Astrocyte (in vitro differentiated cells and primary cell): ENCODE measurements around the gene FBXL13. TPM values are rescaled to one million over a fixed set of nuclear protein-coding genes. Genes with fewer than 3 reads are reported as not detected.
"Not testable (repeated sequence)": the region's sequence is repeated elsewhere in the genome, so short reads cannot be mapped to it uniquely, and the experiment has no call there.

Source experiments
- DNase-seq: peaks from one replicate; pipeline ENCODE4 v3.0.0-alpha.2; 2010; ENCODE audit warnings: low read depth
- FAIRE-seq: peaks from 2 replicates; lab custom pipeline; 2011; peaks lifted over from hg19 to GRCh38; lab: Jason Lieb, UNC
- H2AFZ ChIP-seq: 2 replicates; pipeline ENCODE4 v1.6.0; 2012; ENCODE audit warnings: low read depth, low read length, inconsistent platforms
- H3K27ac ChIP-seq: 2 replicates; pipeline ENCODE4 v1.5.1; 2011; ENCODE audit warnings: low read depth, low read length, inconsistent platforms
- H3K27me3 ChIP-seq: 2 replicates; pipeline ENCODE4 v1.6.0; 2011; ENCODE audit warnings: low read length, inconsistent platforms; ENCODE audit not compliant: insufficient read depth
- H3K36me3 ChIP-seq: 2 replicates; pipeline ENCODE4 v1.5.1; 2011; ENCODE audit warnings: low read length, inconsistent platforms; ENCODE audit not compliant: insufficient read depth
- H3K4me1 ChIP-seq: 2 replicates; pipeline ENCODE4 v1.5.1; 2011; ENCODE audit warnings: low read length, inconsistent platforms; ENCODE audit not compliant: insufficient read depth
- H3K4me2 ChIP-seq: 2 replicates; pipeline ENCODE4 v1.6.0; 2012; ENCODE audit warnings: low read length, inconsistent platforms
- H3K4me3 ChIP-seq: 2 replicates; pipeline ENCODE4 v1.5.1; 2011; ENCODE audit warnings: low read depth, mild to moderate bottlenecking, low read length, inconsistent platforms; ENCODE audit not compliant: insufficient read depth
- H3K79me2 ChIP-seq: 2 replicates; pipeline ENCODE4 v1.6.0; 2012; ENCODE audit warnings: mild to moderate bottlenecking, low read length, inconsistent platforms; ENCODE audit not compliant: insufficient read depth
- H3K9ac ChIP-seq: 2 replicates; pipeline ENCODE4 v1.6.0; 2012; ENCODE audit warnings: mild to moderate bottlenecking, low read length, inconsistent platforms
- H3K9me3 ChIP-seq: 2 replicates; pipeline ENCODE4 v1.5.1; 2012; ENCODE audit warnings: low read depth, mild to moderate bottlenecking, low read length, inconsistent platforms; ENCODE audit not compliant: insufficient read depth
- H4K20me1 ChIP-seq: 2 replicates; pipeline ENCODE4 v1.6.0; 2012; ENCODE audit warnings: low read length, inconsistent platforms; ENCODE audit not compliant: insufficient read depth
- H3K27ac Mint-ChIP-seq: one replicate; pipeline ENCODE4 v1.8.0; 2021; ENCODE audit warnings: mild to moderate bottlenecking, mixed read lengths; ENCODE audit not compliant: unreplicated experiment
- H3K27me3 Mint-ChIP-seq: one replicate; pipeline ENCODE4 v1.8.0; 2021; ENCODE audit warnings: low read depth, mixed read lengths; ENCODE audit not compliant: unreplicated experiment
- H3K36me3 Mint-ChIP-seq: one replicate; pipeline ENCODE4 v1.8.0; 2021; ENCODE audit warnings: low read depth, mixed read lengths; ENCODE audit not compliant: unreplicated experiment
- H3K4me1 Mint-ChIP-seq: one replicate; pipeline ENCODE4 v1.8.0; 2021; ENCODE audit warnings: low read depth, mixed read lengths; ENCODE audit not compliant: unreplicated experiment
- H3K4me3 Mint-ChIP-seq: one replicate; pipeline ENCODE4 v1.8.0; 2021; ENCODE audit warnings: mild to moderate bottlenecking, moderate library complexity, mixed read lengths; ENCODE audit not compliant: unreplicated experiment
- H3K9me3 Mint-ChIP-seq: one replicate; pipeline ENCODE4 v1.8.0; 2021; ENCODE audit warnings: mild to moderate bottlenecking, mixed read lengths; ENCODE audit not compliant: unreplicated experiment
- total RNA-seq: library from RNA; stranded (reverse); gene quantifications from 2 replicates; pipeline ENCODE4 v1.2.1, GENCODE V29; 2021

FBXL13 gene
- total RNA-seq, 1 donor from 2014 or later = 1.2 TPM

GRCh38 chr7:102791367-102791766 is 283.2 kb downstream of the FBXL13 start:
- H3K9ac ChIP-seq, H2AFZ ChIP-seq, H3K36me3 ChIP-seq, H3K4me3 ChIP-seq, H3K4me3 Mint-ChIP-seq, H3K27me3 ChIP-seq, H3K4me1 ChIP-seq, H3K27ac ChIP-seq, H3K27ac Mint-ChIP-seq, H3K4me2 ChIP-seq, H4K20me1 ChIP-seq, FAIRE-seq, H3K9me3 Mint-ChIP-seq, H3K36me3 Mint-ChIP-seq, H3K27me3 Mint-ChIP-seq, DNase-seq, H3K9me3 ChIP-seq, H3K4me1 Mint-ChIP-seq, H3K79me2 ChIP-seq: not testable (repeated sequence)

- not testable (repeated sequence) for H3K27me3 ChIP-seq, H3K9me3 Mint-ChIP-seq, FAIRE-seq, H3K79me2 ChIP-seq, H3K4me1 Mint-ChIP-seq, H2AFZ ChIP-seq, H3K27me3 Mint-ChIP-seq, H3K4me3 ChIP-seq, H3K9me3 ChIP-seq, H3K4me3 Mint-ChIP-seq, DNase-seq, H3K36me3 ChIP-seq, H3K4me2 ChIP-seq, H3K27ac ChIP-seq, H3K4me1 ChIP-seq, H3K36me3 Mint-ChIP-seq, H4K20me1 ChIP-seq, H3K9ac ChIP-seq, H3K27ac Mint-ChIP-seq
Measured at GRCh38 chr7:102790364-102791100, 284.1 kb downstream of the FBXL13 start.

- H3K36me3 Mint-ChIP-seq, H3K4me3 Mint-ChIP-seq: not testable (repeated sequence)
Measured at GRCh38 chr7:102788770-102789169, 285.8 kb downstream of the FBXL13 start.

GRCh38 chr7:102780926-102781325 is 293.7 kb downstream of the FBXL13 start:
- H3K27ac ChIP-seq, H3K4me3 ChIP-seq, H3K9me3 ChIP-seq, H3K4me2 ChIP-seq, H3K4me1 ChIP-seq, H3K79me2 ChIP-seq, H3K4me3 Mint-ChIP-seq, H3K9me3 Mint-ChIP-seq, H3K27me3 ChIP-seq, H3K4me1 Mint-ChIP-seq, H4K20me1 ChIP-seq, H3K27ac Mint-ChIP-seq, DNase-seq, H3K36me3 ChIP-seq, H3K9ac ChIP-seq, FAIRE-seq, H2AFZ ChIP-seq, H3K27me3 Mint-ChIP-seq: not testable (repeated sequence)
- peaks cover 14% of the 10 kb centered on the region for H3K36me3 Mint-ChIP-seq

More at GRCh38 chr7:102788770-102789169, 285.8 kb downstream of the FBXL13 start:
- H3K27me3 ChIP-seq, H3K36me3 ChIP-seq, H3K79me2 ChIP-seq, H3K27ac Mint-ChIP-seq, H3K4me2 ChIP-seq, H3K4me1 ChIP-seq, H3K27me3 Mint-ChIP-seq, H3K4me3 ChIP-seq, H3K9me3 Mint-ChIP-seq, DNase-seq, H3K27ac ChIP-seq, H2AFZ ChIP-seq, H3K9ac ChIP-seq, H4K20me1 ChIP-seq, FAIRE-seq, H3K4me1 Mint-ChIP-seq, H3K9me3 ChIP-seq: not testable (repeated sequence)

GRCh38 chr7:102778663-102779062 is 295.9 kb downstream of the FBXL13 start:
- not testable (repeated sequence) for H3K27ac ChIP-seq, FAIRE-seq, H2AFZ ChIP-seq, H3K36me3 ChIP-seq, H3K4me3 ChIP-seq, H3K27ac Mint-ChIP-seq, H3K79me2 ChIP-seq, H3K9me3 Mint-ChIP-seq, H3K27me3 Mint-ChIP-seq, H3K4me1 Mint-ChIP-seq, H3K4me3 Mint-ChIP-seq, H3K4me2 ChIP-seq, H4K20me1 ChIP-seq, H3K27me3 ChIP-seq, H3K4me1 ChIP-seq, H3K9ac ChIP-seq, H3K9me3 ChIP-seq, DNase-seq
- peaks cover 14% of the 10 kb centered on the region for H3K36me3 Mint-ChIP-seq

GRCh38 chr7:102776217-102776616 is 298.4 kb downstream of the FBXL13 start:
- H3K9me3 ChIP-seq, H3K9me3 Mint-ChIP-seq, H3K27ac Mint-ChIP-seq, H3K4me2 ChIP-seq, H3K27me3 Mint-ChIP-seq, FAIRE-seq, H3K4me1 Mint-ChIP-seq, H3K4me1 ChIP-seq, H3K36me3 ChIP-seq, H2AFZ ChIP-seq, H3K9ac ChIP-seq, H3K27me3 ChIP-seq, DNase-seq, H4K20me1 ChIP-seq, H3K4me3 Mint-ChIP-seq, H3K4me3 ChIP-seq, H3K79me2 ChIP-seq, H3K27ac ChIP-seq: not testable (repeated sequence)
- H3K36me3 Mint-ChIP-seq = peaks cover 13% of the 10 kb centered on the region
